H9 (cell line): ENCODE data around the gene S100A16. TPM values are rescaled to one million over a fixed set of nuclear protein-coding genes. Genes with fewer than 3 reads are reported as not detected.

Source experiments
- DNase-seq: peaks from one replicate; pipeline ENCODE4 v3.0.0-alpha.2; 2017
- H2AFZ ChIP-seq: one replicate; pipeline ENCODE4 v1.6.1; 2013; ENCODE audit warnings: mild to moderate bottlenecking, low read length, control low read depth, moderate library complexity
- H2AK5ac ChIP-seq: 2 replicates; pipeline ENCODE4 v1.6.1; 2013; ENCODE audit warnings: low read length, control low read depth, mixed read lengths; ENCODE audit not compliant: insufficient read length
- H2BK120ac ChIP-seq: one replicate; pipeline ENCODE4 v1.6.1; 2013; ENCODE audit warnings: low read depth, mild to moderate bottlenecking, low read length, control low read depth, inconsistent platforms; ENCODE audit not compliant: poor library complexity, severe bottlenecking
- H2BK12ac ChIP-seq: 2 replicates; pipeline ENCODE4 v1.6.1; 2013; ENCODE audit warnings: low read length, control low read depth, mixed read lengths, low read depth; ENCODE audit not compliant: insufficient read length
- H2BK15ac ChIP-seq: 2 replicates; pipeline ENCODE4 v1.6.1; 2013; ENCODE audit warnings: low read depth, low read length, control low read depth
- H2BK20ac ChIP-seq: one replicate; pipeline ENCODE4 v1.6.1; 2013; ENCODE audit warnings: low read depth, mild to moderate bottlenecking, low read length, control low read depth, inconsistent platforms; ENCODE audit not compliant: poor library complexity, severe bottlenecking
- H2BK5ac ChIP-seq: 2 replicates; pipeline ENCODE4 v1.6.1; 2013; ENCODE audit warnings: low read length, control low read depth, mixed read lengths; ENCODE audit not compliant: insufficient read length
- H3K14ac ChIP-seq: 2 replicates; pipeline ENCODE4 v1.6.1; 2013; ENCODE audit warnings: low read length, control low read depth; ENCODE audit not compliant: insufficient read depth
- H3K18ac ChIP-seq: 2 replicates; pipeline ENCODE4 v1.6.1; 2013; ENCODE audit warnings: low read depth, mild to moderate bottlenecking, mixed read lengths, low read length, control low read depth; ENCODE audit not compliant: insufficient read length
- H3K23ac ChIP-seq: 2 replicates; pipeline ENCODE4 v1.6.1; 2013; ENCODE audit warnings: low read length, control low read depth, mixed read lengths, low read depth; ENCODE audit not compliant: insufficient read length
- H3K23me2 ChIP-seq: 2 replicates; pipeline ENCODE4 v1.6.1; 2013; ENCODE audit warnings: low read depth, mild to moderate bottlenecking, mixed read lengths, low read length, control low read depth; ENCODE audit not compliant: insufficient read length, poor library complexity, severe bottlenecking
- H3K27ac ChIP-seq: 2 replicates; pipeline ENCODE4 v1.5.1; 2013; ENCODE audit warnings: low read length, control low read depth, mixed read lengths, low read depth; ENCODE audit not compliant: insufficient read length
- H3K27me3 ChIP-seq: 2 replicates; pipeline ENCODE4 v1.6.1; 2013; ENCODE audit warnings: low read length, control low read depth, inconsistent platforms; ENCODE audit not compliant: insufficient read depth
- H3K4ac ChIP-seq: 2 replicates; pipeline ENCODE4 v1.6.1; 2013; ENCODE audit warnings: low read depth, mild to moderate bottlenecking, control low read depth, inconsistent platforms, low read length, moderate library complexity
- H3K4me1 ChIP-seq: 2 replicates; pipeline ENCODE4 v1.6.1; 2013; ENCODE audit warnings: low read length, control low read depth, inconsistent platforms; ENCODE audit not compliant: insufficient read depth
- H3K4me2 ChIP-seq: 2 replicates; pipeline ENCODE4 v1.6.1; 2013; ENCODE audit warnings: low read length, control low read depth, mixed read lengths; ENCODE audit not compliant: insufficient read length, insufficient read depth
- H3K56ac ChIP-seq: 2 replicates; pipeline ENCODE4 v1.6.1; 2013; ENCODE audit warnings: low read depth, mild to moderate bottlenecking, mixed read lengths, low read length, control low read depth; ENCODE audit not compliant: insufficient read length
- H3K79me1 ChIP-seq: 2 replicates; pipeline ENCODE4 v1.6.1; 2013; ENCODE audit warnings: low read depth, mild to moderate bottlenecking, moderate library complexity, low read length, control low read depth, inconsistent platforms; ENCODE audit not compliant: insufficient read depth, poor library complexity, severe bottlenecking
- H3K79me2 ChIP-seq: 2 replicates; pipeline ENCODE4 v1.6.1; 2013; ENCODE audit warnings: low read length, control low read depth, inconsistent platforms; ENCODE audit not compliant: insufficient read depth
- H3K9ac ChIP-seq: 2 replicates; pipeline ENCODE4 v1.6.1; 2013; ENCODE audit warnings: low read length, control low read depth, mixed read lengths; ENCODE audit not compliant: insufficient read length; ENCODE audit errors: extremely low read depth
- H3K9me3 ChIP-seq: one replicate; pipeline ENCODE4 v1.6.1; 2013; ENCODE audit warnings: low read depth, low read length, inconsistent platforms; ENCODE audit not compliant: control insufficient read depth
- H3T11ph ChIP-seq: one replicate; pipeline ENCODE4 v1.6.1; 2013; ENCODE audit warnings: mild to moderate bottlenecking, low read length, control low read depth, inconsistent platforms
- H4K20me1 ChIP-seq: one replicate; pipeline ENCODE4 v1.6.1; 2013; ENCODE audit not compliant: control insufficient read depth, insufficient read length, insufficient read depth
- H4K5ac ChIP-seq: 2 replicates; pipeline ENCODE4 v1.6.1; 2013; ENCODE audit warnings: low read depth, mild to moderate bottlenecking, mixed read lengths, low read length, control low read depth; ENCODE audit not compliant: insufficient read length
- H4K8ac ChIP-seq: replicated peaks from 2 replicates; pipeline ENCODE4 v1.6.1; 2013; ENCODE audit warnings: low read length, control low read depth, mixed read lengths, low read depth; ENCODE audit not compliant: insufficient read length
- H4K91ac ChIP-seq: 2 replicates; pipeline ENCODE4 v1.6.1; 2013; ENCODE audit warnings: low read depth, mild to moderate bottlenecking, moderate library complexity, mixed read lengths, low read length, control low read depth; ENCODE audit not compliant: insufficient read length
- H3K27ac Mint-ChIP-seq, 3 experiments: 2 replicates in 2 of 3; 3 replicates in 1 of 3; pipeline ENCODE4 v1.8.0; 2020 to 2021; ENCODE audit warnings: mixed read lengths in 3 of 3, mild to moderate bottlenecking in 1 of 3, moderate library complexity in 1 of 3
- H3K27me3 Mint-ChIP-seq: 2 replicates; pipeline ENCODE4 v1.8.0; 2021; ENCODE audit warnings: low read depth, mild to moderate bottlenecking, moderate library complexity, mixed read lengths
- H3K36me3 Mint-ChIP-seq, 3 experiments: 2 replicates in 2 of 3; 3 replicates in 1 of 3; pipeline ENCODE4 v1.8.0; 2020 to 2021; ENCODE audit warnings: low read depth in 3 of 3, mixed read lengths in 3 of 3; ENCODE audit not compliant: insufficient read depth in 1 of 3
- H3K4me1 Mint-ChIP-seq, 2 experiments: 2 replicates each; pipeline ENCODE4 v1.8.0; 2020; ENCODE audit warnings: mixed read lengths in 2 of 2
- H3K4me3 Mint-ChIP-seq, 2 experiments: 2 replicates in 1 of 2; 3 replicates in 1 of 2; pipeline ENCODE4 v1.8.0; 2020 to 2021; ENCODE audit warnings: mild to moderate bottlenecking in 2 of 2, mixed read lengths in 2 of 2, moderate library complexity in 1 of 2
- H3K9me3 Mint-ChIP-seq, 2 experiments: 2 replicates in 1 of 2; 3 replicates in 1 of 2; pipeline ENCODE4 v1.8.0; 2020; ENCODE audit warnings: mild to moderate bottlenecking in 2 of 2, mixed read lengths in 2 of 2, moderate library complexity in 1 of 2
- CTCF ChIP-seq: fragments of 200-600 bp; sonication (generic); conservative IDR thresholded peaks from 3 replicates; pipeline ENCODE4 v1.8.0; 2021; ENCODE audit warnings: antibody characterized with exemption, mild to moderate bottlenecking
- WGBS: extraction: QIAGEN DNeasy Blood & Tissue Kit; methylation state at CpG from one replicate; pipeline ENCODE4 v1.1.7; 2013; ENCODE audit warnings: missing lambda C conversion rate, low lambda C conversion rate, mixed read lengths; ENCODE audit not compliant: insufficient read length; ENCODE audit errors: extremely low coverage; 5-methylcytosine and 5-hydroxymethylcytosine counted together
- total RNA-seq: library from RNA; stranded (reverse); gene quantifications from 2 replicates; pipeline ENCODE4 v1.2.1, GENCODE V29; 2021

The S100A16 gene
- total RNA-seq, 1 experiment from 2014 or later, result 8.0 TPM

DNA sequence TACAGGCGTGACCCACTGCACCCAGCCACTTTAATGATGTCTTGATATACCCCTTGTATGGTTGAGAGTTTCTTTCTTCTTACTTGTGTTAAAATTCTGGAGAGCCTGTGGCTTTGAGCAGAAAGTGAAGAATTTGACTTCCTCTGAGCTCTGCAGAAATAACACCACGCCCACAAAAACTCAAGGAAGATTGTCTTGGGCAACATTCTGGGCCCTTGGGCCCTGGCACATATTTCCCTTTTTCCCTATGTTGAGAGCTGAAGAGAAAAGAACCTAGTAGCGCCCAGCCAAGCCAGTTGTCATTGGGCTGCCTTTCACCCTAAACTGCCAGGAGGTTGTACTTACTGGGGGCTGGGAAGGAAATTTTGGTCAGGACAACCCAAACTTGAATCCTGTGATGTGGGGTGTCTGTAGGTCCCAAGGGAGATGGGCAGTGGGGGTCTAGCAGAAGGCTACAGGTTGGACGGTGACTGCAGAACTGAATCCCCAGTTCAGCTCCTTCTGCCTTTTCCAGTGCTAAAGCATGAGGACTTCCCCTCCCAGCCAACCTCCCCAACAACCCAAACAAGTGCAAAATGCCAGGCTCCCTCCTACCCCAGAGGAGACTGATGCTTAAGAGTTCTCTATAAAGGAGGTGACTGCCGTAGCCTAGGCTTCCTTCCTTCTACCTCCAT, 33.9 kb upstream of the S100A16 start:
- Histone ChIP-seq H4K8ac (no peak overlapping the region), H2BK5ac (no peak overlapping the region), H3K27me3 (no peaks in the 10 kb centered on the region), H2BK15ac (no peak overlapping the region), H3K79me1 (peaks cover 4% of the 10 kb centered on the region), H3K4ac (no peak overlapping the region), H3K9ac (no peak overlapping the region), H3K14ac (no peak overlapping the region), H4K5ac (no peak overlapping the region), H4K20me1 (no peaks in the 10 kb centered on the region), H3K56ac (no peak overlapping the region), H4K91ac (no peak overlapping the region), H3K23ac (no peak overlapping the region), H2BK20ac (no peak overlapping the region), H3T11ph (no peak overlapping the region), H3K4me1 (no peaks in the 10 kb centered on the region), H3K18ac (no peak overlapping the region), H3K23me2 (no peaks in the 10 kb centered on the region), H3K4me2 (no peak overlapping the region), H2BK120ac (no peak overlapping the region), H2AFZ (no peak overlapping the region), H3K27ac (no peak overlapping the region), H3K9me3 (no peaks in the 10 kb centered on the region), H2AK5ac (no peak overlapping the region), H2BK12ac (no peak overlapping the region), H3K79me2 (no peaks in the 10 kb centered on the region)
- Mint-ChIP-seq H3K27me3 (peaks cover 4% of the 10 kb centered on the region; the same call in 1 of the 2 replicates), H3K27ac (peak overlapping the region; percentile 35 to 90 (median 57); a peak in 6 of 7 replicates), H3K9me3 (no peaks in the 10 kb centered on the region), H3K4me3 (peak overlapping the region in 1 of 2 experiments; percentile 47; a peak in 2 of 5 replicates), H3K4me1 (peaks cover 6% of the 10 kb centered on the region in 2 experiments), H3K36me3 (peaks cover 26 to 50% (median 48%) of the 10 kb centered on the region in 3 experiments; a peak in 6 of 7 replicates)
- DNase-seq, result no peak
- no peak for TF ChIP-seq CTCF
- no CpG with 5 or more reads among the region's 5 CpGs for WGBS
